Activated T-cell treated with anti-CD3 and anti-CD28 coated beads, Interleukin-2, amount 50 U/mL, for 72 hours (primary cell): ENCODE measurements around the gene HDHD5. TPM values are rescaled to one million over a fixed set of nuclear protein-coding genes. Genes with fewer than 3 reads are reported as not detected.
A peak's percentile ranks its signal among the peaks of the same experiment; 100 is the strongest.

Source experiments
- ATAC-seq, 2 donors: fragments of 150-1000 bp; cut with Tn5 transposase; replicated peaks in 1 of 2; 2 replicates each; pipeline ENCODE4 v1.10.0; 2021; ENCODE audit warnings: moderate library complexity in 2 of 2, mild to moderate bottlenecking in 1 of 2
- DNase-seq, 2 donors: peaks; one replicate each; pipeline ENCODE4 v3.0.0; 2021 to 2022; ENCODE audit warnings: mixed read lengths in 1 of 2
- H3K27ac Mint-ChIP-seq: one replicate; pipeline ENCODE4 v1.8.0; 2022; ENCODE audit warnings: mild to moderate bottlenecking, moderate library complexity, mixed read lengths
- H3K27me3 Mint-ChIP-seq: one replicate; pipeline ENCODE4 v1.8.0; 2022; ENCODE audit warnings: low read depth, mixed read lengths
- H3K36me3 Mint-ChIP-seq, 2 donors: one replicate each; pipeline ENCODE4 v1.8.0; 2022; ENCODE audit warnings: mixed read lengths in 2 of 2, mild to moderate bottlenecking in 1 of 2; ENCODE audit not compliant: insufficient read depth in 2 of 2
- H3K4me1 Mint-ChIP-seq: one replicate; pipeline ENCODE4 v1.8.0; 2022; ENCODE audit warnings: low read depth, mixed read lengths
- H3K4me3 Mint-ChIP-seq, 2 donors: one replicate each; pipeline ENCODE4 v1.8.0; 2022; ENCODE audit warnings: mild to moderate bottlenecking in 2 of 2, mixed read lengths in 2 of 2, moderate library complexity in 2 of 2
- H3K9me3 Mint-ChIP-seq, 2 donors: one replicate each; pipeline ENCODE4 v1.8.0; 2022; ENCODE audit warnings: mixed read lengths in 2 of 2
- total RNA-seq, 2 donors: library from RNA; stranded (reverse); gene quantifications; one replicate each; pipeline ENCODE4 v1.2.3, GENCODE V29; 2022

HDHD5 gene
- total RNA-seq, 2 donors from 2014 or later = 23.5 to 26.1 TPM

GRCh38 chr22:17145021-17145680 is 13.9 kb downstream of the HDHD5 start:
- no peaks in the 10 kb centered on the region for H3K4me1 Mint-ChIP-seq
- peaks cover 5 to 11% of the 10 kb centered on the region in 2 donors for H3K36me3 Mint-ChIP-seq
- no peak overlapping the region for H3K4me3 Mint-ChIP-seq
- H3K27ac Mint-ChIP-seq = no peak overlapping the region
- H3K9me3 Mint-ChIP-seq = no peaks in the 10 kb centered on the region
- DNase-seq (no peak), ATAC-seq (no peak)
- H3K27me3 Mint-ChIP-seq = no peaks in the 10 kb centered on the region

- H3K27ac Mint-ChIP-seq = no peak overlapping the region
- H3K36me3 Mint-ChIP-seq = peaks cover 5 to 11% of the 10 kb centered on the region in 2 donors
- DNase-seq (no peak), ATAC-seq (no peak)
- H3K27me3 Mint-ChIP-seq = no peaks in the 10 kb centered on the region
- no peak overlapping the region for H3K4me3 Mint-ChIP-seq
- no peaks in the 10 kb centered on the region for H3K9me3 Mint-ChIP-seq
- no peaks in the 10 kb centered on the region for H3K4me1 Mint-ChIP-seq
These were observed 15.3 kb downstream of the HDHD5 start for GRCh38 chr22:17143826-17144225.

GRCh38 chr22:17143101-17143500 is 16.0 kb downstream of the HDHD5 start:
- H3K27me3 Mint-ChIP-seq = no peaks in the 10 kb centered on the region
- H3K27ac Mint-ChIP-seq = no peak overlapping the region
- ATAC-seq (no peak), DNase-seq (no peak)
- no peaks in the 10 kb centered on the region for H3K9me3 Mint-ChIP-seq
- no peaks in the 10 kb centered on the region for H3K4me1 Mint-ChIP-seq
- no peak overlapping the region for H3K4me3 Mint-ChIP-seq
- H3K36me3 Mint-ChIP-seq = peaks cover 5 to 13% of the 10 kb centered on the region in 2 donors

- H3K27me3 Mint-ChIP-seq = no peaks in the 10 kb centered on the region
- peaks cover 0 to 10% of the 10 kb centered on the region in 2 donors for H3K36me3 Mint-ChIP-seq
- H3K4me1 Mint-ChIP-seq = no peaks in the 10 kb centered on the region
- H3K27ac Mint-ChIP-seq = no peak overlapping the region
- DNase-seq (no peak), ATAC-seq (no peak)
- H3K9me3 Mint-ChIP-seq = no peaks in the 10 kb centered on the region
- H3K4me3 Mint-ChIP-seq = no peak overlapping the region
These were observed 18.0 kb downstream of the HDHD5 start for GRCh38 chr22:17140826-17141766.

GRCh38 chr22:17140022-17140421 is 19.1 kb downstream of the HDHD5 start:
- Mint-ChIP-seq H3K36me3 (peaks cover 0 to 10% of the 10 kb centered on the region in 2 donors), H3K27ac (no peak overlapping the region)

GRCh38 chr22:17138513-17138912 is 20.6 kb downstream of the HDHD5 start:
- no peaks in the 10 kb centered on the region for H3K4me1 Mint-ChIP-seq
- no peaks in the 10 kb centered on the region for H3K27me3 Mint-ChIP-seq
- H3K36me3 Mint-ChIP-seq = peaks cover 0 to 7% of the 10 kb centered on the region in 2 donors
- no peaks in the 10 kb centered on the region for H3K9me3 Mint-ChIP-seq
- H3K27ac Mint-ChIP-seq = no peak overlapping the region
- DNase-seq (no peak), ATAC-seq (no peak)
- H3K4me3 Mint-ChIP-seq = no peak overlapping the region

More at GRCh38 chr22:17140022-17140421, 19.1 kb downstream of the HDHD5 start:
- Mint-ChIP-seq H3K4me1 (no peaks in the 10 kb centered on the region), H3K27me3 (no peaks in the 10 kb centered on the region), H3K4me3 (no peak overlapping the region), H3K9me3 (no peaks in the 10 kb centered on the region)
- ATAC-seq = no peak
- no peak for DNase-seq

GRCh38 chr22:17137861-17138425 is 21.1 kb downstream of the HDHD5 start:
- Mint-ChIP-seq H3K36me3 (peaks cover 0 to 7% of the 10 kb centered on the region in 2 donors), H3K4me1 (no peaks in the 10 kb centered on the region)

GRCh38 chr22:17137170-17137569 is 21.9 kb downstream of the HDHD5 start:
- no peak overlapping the region for H3K27ac Mint-ChIP-seq
- no peaks in the 10 kb centered on the region for H3K9me3 Mint-ChIP-seq
- peaks cover 0 to 7% of the 10 kb centered on the region in 2 donors for H3K36me3 Mint-ChIP-seq
- H3K27me3 Mint-ChIP-seq = no peaks in the 10 kb centered on the region
- DNase-seq (no peak), ATAC-seq (no peak)
- H3K4me1 Mint-ChIP-seq = no peaks in the 10 kb centered on the region
- no peak overlapping the region for H3K4me3 Mint-ChIP-seq

More at GRCh38 chr22:17137861-17138425, 21.1 kb downstream of the HDHD5 start:
- Mint-ChIP-seq H3K9me3 (no peaks in the 10 kb centered on the region), H3K4me3 (no peak overlapping the region), H3K27me3 (no peaks in the 10 kb centered on the region), H3K27ac (no peak overlapping the region)
- DNase-seq = no peak
- ATAC-seq = no peak

- no peak for ATAC-seq
These were observed 23.8 kb downstream of the HDHD5 start for GRCh38 chr22:17135153-17135760.

GRCh38 chr22:17133137-17133536 is 25.9 kb downstream of the HDHD5 start:
- H3K36me3 Mint-ChIP-seq = peaks cover 0 to 2% of the 10 kb centered on the region in 2 donors
- H3K4me1 Mint-ChIP-seq = peaks cover 4% of the 10 kb centered on the region
- H3K27ac Mint-ChIP-seq = no peak overlapping the region
- H3K9me3 Mint-ChIP-seq = no peaks in the 10 kb centered on the region
- ATAC-seq (no peak), DNase-seq (no peak)
- no peaks in the 10 kb centered on the region for H3K27me3 Mint-ChIP-seq
- no peak overlapping the region for H3K4me3 Mint-ChIP-seq

More at GRCh38 chr22:17135153-17135760, 23.8 kb downstream of the HDHD5 start:
- H3K4me1 Mint-ChIP-seq = peaks cover under 1% of the 10 kb centered on the region
- DNase-seq = no peak
- no peaks in the 10 kb centered on the region for H3K27me3 Mint-ChIP-seq
- H3K4me3 Mint-ChIP-seq = no peak overlapping the region
- H3K27ac Mint-ChIP-seq = no peak overlapping the region
- H3K36me3 Mint-ChIP-seq = peaks cover 0 to 4% of the 10 kb centered on the region in 2 donors
- no peaks in the 10 kb centered on the region for H3K9me3 Mint-ChIP-seq

- H3K27ac Mint-ChIP-seq = no peak overlapping the region
- no peaks in the 10 kb centered on the region for H3K36me3 Mint-ChIP-seq
- no peaks in the 10 kb centered on the region for H3K27me3 Mint-ChIP-seq
- no peak for DNase-seq
- no peaks in the 10 kb centered on the region for H3K9me3 Mint-ChIP-seq
- H3K4me3 Mint-ChIP-seq = no peak overlapping the region
- peaks cover 4% of the 10 kb centered on the region for H3K4me1 Mint-ChIP-seq
- no peak for ATAC-seq
These were observed 27.0 kb downstream of the HDHD5 start for GRCh38 chr22:17132112-17132511.

GRCh38 chr22:17131686-17132085 is 27.4 kb downstream of the HDHD5 start:
- no peak for DNase-seq
- Mint-ChIP-seq H3K27ac (no peak overlapping the region), H3K27me3 (no peaks in the 10 kb centered on the region), H3K36me3 (no peaks in the 10 kb centered on the region), H3K4me1 (peaks cover 4% of the 10 kb centered on the region), H3K4me3 (no peak overlapping the region), H3K9me3 (no peaks in the 10 kb centered on the region)
- no peak for ATAC-seq

- no peak overlapping the region for H3K27ac Mint-ChIP-seq
- DNase-seq = no peak
- ATAC-seq = peak in 1 of 2 donors; percentile 18
- H3K4me3 Mint-ChIP-seq = no peak overlapping the region
- H3K9me3 Mint-ChIP-seq = no peaks in the 10 kb centered on the region
- H3K36me3 Mint-ChIP-seq = no peaks in the 10 kb centered on the region
- no peaks in the 10 kb centered on the region for H3K27me3 Mint-ChIP-seq
- peaks cover 4% of the 10 kb centered on the region for H3K4me1 Mint-ChIP-seq
These were observed 28.9 kb downstream of the HDHD5 start for GRCh38 chr22:17130199-17130598.
